Measurements from ENCODE around the gene PRKG2.

DNA sequence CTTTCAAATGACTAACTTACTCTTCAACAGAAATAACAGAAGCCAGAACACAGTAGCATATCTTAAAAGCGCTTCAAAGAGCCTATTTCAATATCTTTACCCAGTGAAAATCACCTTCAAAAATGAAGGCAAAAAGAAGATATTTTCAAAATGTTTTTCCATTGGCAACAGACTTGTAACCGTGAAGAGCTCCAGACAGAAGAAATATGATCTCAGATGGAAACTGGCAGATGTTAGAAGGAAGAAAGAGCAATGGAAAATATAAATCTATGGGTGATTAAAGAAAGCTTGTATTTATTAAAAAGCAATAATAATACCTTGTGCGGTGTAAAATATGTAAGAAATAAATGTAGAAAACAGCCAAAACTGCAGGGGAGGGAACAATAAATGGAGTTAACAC lies 35.7 kb downstream of the PRKG2 start:
- no peak for TF ChIP-seq CTCF (IDR thresholded peaks at IDR 0.05)
- no peak for TF ChIP-seq POLR2A (IDR thresholded peaks at IDR 0.05)
